HepG2 (cell line): ENCODE data around the gene CLCN2. TPM values are rescaled to one million over a fixed set of nuclear protein-coding genes. Genes with fewer than 3 reads are reported as not detected.

ENCODE experiments used
- ADNP ChIP-seq: sonication (generic); formaldehyde crosslinking; IDR thresholded peaks from 2 replicates; pipeline ENCODE4 v1.4.0; 2020; ENCODE audit warnings: missing genetic modification reagents
- CBX1 ChIP-seq: IDR thresholded peaks from one replicate; pipeline ENCODE4 v1.6.1; 2016; ENCODE audit warnings: antibody characterized with exemption, low read depth
- DMAP1 ChIP-seq: IDR thresholded peaks from 2 replicates; pipeline ENCODE4 v1.6.1; 2016
- FOXP1 ChIP-seq, 2 experiments: fragments of 450-650 bp in 1 of 2; IDR thresholded peaks; 2 replicates each; pipeline ENCODE4 v1.6.1; 2017 to 2018; ENCODE audit warnings: antibody characterized with exemption in 1 of 2
- GATA4 ChIP-seq: sonication (generic); IDR thresholded peaks from 2 replicates; pipeline ENCODE4 v1.6.1; 2016; ENCODE audit warnings: antibody characterized with exemption, low read depth, borderline replicate concordance
- JARID2 ChIP-seq: sonication (generic); formaldehyde crosslinking; IDR thresholded peaks from 2 replicates; pipeline ENCODE4 v1.8.1; 2023; ENCODE audit warnings: missing genetic modification reagents, inconsistent platforms; ENCODE audit not compliant: insufficient replicate concordance
- SIN3B ChIP-seq: fragments of 150-350 bp; IDR thresholded peaks from 2 replicates; pipeline ENCODE4 v1.6.1; 2014; ENCODE audit warnings: low read length
- SRF ChIP-seq: IDR thresholded peaks from 2 replicates; pipeline ENCODE4 v1.6.1; 2011; ENCODE audit warnings: mild to moderate bottlenecking, low read depth, low read length, moderate library complexity
- TSC22D2 ChIP-seq: sonication (generic); formaldehyde crosslinking; IDR thresholded peaks from 2 replicates; pipeline ENCODE4 v1.5.1; 2020; ENCODE audit warnings: missing genetic modification reagents, mild to moderate bottlenecking, borderline replicate concordance
- YY1 ChIP-seq: IDR thresholded peaks from 2 replicates; pipeline ENCODE4 v1.6.1; 2011; ENCODE audit warnings: low read length, low read depth, moderate library complexity, mild to moderate bottlenecking; ENCODE audit not compliant: insufficient read depth, insufficient replicate concordance
- ZBTB1 ChIP-seq: sonication (generic); formaldehyde crosslinking; IDR thresholded peaks from 2 replicates; pipeline ENCODE4 v1.4.0; 2020; ENCODE audit warnings: missing genetic modification reagents, borderline replicate concordance
- ZFP37 ChIP-seq: sonication (generic); formaldehyde crosslinking; IDR thresholded peaks from 2 replicates; pipeline ENCODE4 v1.4.0; 2020; ENCODE audit warnings: missing genetic modification reagents, borderline replicate concordance
- ZNF577 ChIP-seq: sonication (generic); formaldehyde crosslinking; IDR thresholded peaks from 2 replicates; pipeline ENCODE4 v1.4.0; 2020; ENCODE audit warnings: mild to moderate bottlenecking, low read depth, missing genetic modification reagents, borderline replicate concordance
- ZNF670 ChIP-seq: sonication (generic); formaldehyde crosslinking; IDR thresholded peaks from 2 replicates; pipeline ENCODE4 v1.8.0; 2022; ENCODE audit warnings: mild to moderate bottlenecking, missing genetic modification reagents, borderline replicate concordance
- ZNF75D ChIP-seq: sonication (generic); formaldehyde crosslinking; IDR thresholded peaks from 2 replicates; pipeline ENCODE4 v1.8.1; 2023; ENCODE audit warnings: missing genetic modification reagents, mild to moderate bottlenecking, borderline replicate concordance
- polyA plus RNA-seq, 8 experiments: library from polyadenylated mRNA; depleted of rRNA in 3 of 8; stranded (reverse) in 7 of 8; unstranded in 1 of 8; fragments of >200 nt; fragmentation: Illumina TruSeq in 4 of 8; extraction: Trizol in 4 of 8; gene quantifications; 2 replicates each; pipeline versions ENCODE4 v1.2.1 to v1.2.3, GENCODE V29; 2011 to 2016; ENCODE audit warnings: low read depth in 4 of 8, missing spikeins in 1 of 8, mixed read lengths in 1 of 8; ENCODE audit not compliant: insufficient read depth in 1 of 8
- total RNA-seq, 5 experiments: library from RNA; depleted of rRNA; stranded (reverse); fragments of >200 nt; fragmentation: Illumina TruSeq; extraction: Trizol; gene quantifications; 2 replicates each; pipeline ENCODE4 v1.2.3, GENCODE V29; 2016; ENCODE audit warnings: low read depth in 1 of 5
- TF ChIP-seq, protein P1 (sequence below): sonication (generic); formaldehyde crosslinking; IDR thresholded peaks from 2 replicates; pipeline ENCODE4 v1.4.0; 2020; ENCODE audit warnings: low read depth, mild to moderate bottlenecking, missing genetic modification reagents
- TF ChIP-seq, protein P2 (sequence below): sonication (generic); formaldehyde crosslinking; IDR thresholded peaks from 2 replicates; pipeline ENCODE4 v1.4.0; 2020; ENCODE audit warnings: missing genetic modification reagents
- TF ChIP-seq, protein P3 (sequence below): sonication (generic); formaldehyde crosslinking; IDR thresholded peaks from 2 replicates; pipeline ENCODE4 v1.5.1; 2020; ENCODE audit warnings: mild to moderate bottlenecking, missing genetic modification reagents
- TF ChIP-seq, protein P4 (sequence below): sonication (generic); formaldehyde crosslinking; IDR thresholded peaks from 2 replicates; pipeline ENCODE4 v1.4.0; 2020; ENCODE audit warnings: missing genetic modification reagents

The CLCN2 gene
- total and polyA plus RNA-seq, 2 of the 13 experiments (the other 11 are each of a cell fraction or from before 2014, with no cell fraction given), result 11.4 to 13.5 TPM

DNA sequence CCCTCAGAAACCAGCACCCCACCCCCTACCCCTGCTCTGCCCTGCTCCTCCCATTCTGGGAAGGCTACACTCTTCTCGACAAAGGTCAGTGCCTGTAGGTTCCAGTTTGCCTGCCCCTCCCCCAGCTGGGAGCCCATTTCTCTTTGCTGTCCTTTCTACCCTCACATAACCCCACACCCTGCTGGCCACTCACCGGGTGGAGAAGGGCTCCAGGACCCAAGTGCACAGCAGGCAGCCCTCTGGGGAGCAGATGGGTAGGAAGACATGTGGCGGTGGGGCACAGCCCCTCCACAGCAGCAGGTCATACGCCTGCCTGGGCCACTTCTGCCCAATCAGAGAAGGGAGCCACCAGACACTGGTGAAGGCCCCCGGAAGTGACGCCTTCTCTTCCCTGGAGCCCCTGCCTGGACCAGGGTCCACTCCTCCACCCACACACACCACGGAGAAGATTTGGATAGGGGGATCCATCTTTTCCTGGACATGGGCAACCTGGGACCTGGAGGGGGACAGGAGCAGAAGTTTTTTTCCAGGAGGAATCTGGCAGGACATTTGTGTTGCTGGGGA is 16.6 kb upstream of the CLCN2 start, which contains the start of gene THPO (continued):
- TF ChIP-seq SIN3B (0 out of 2 replicates have a peak, but pooled peaks have one; percentile 23), YY1 (peak; percentile 17), DMAP1 (CRISPR knock-in tag) (peak; percentile 96), ZNF670 (no peak), ZNF577 (CRISPR knock-in tag) (no peak), SRF (no peak), JARID2 (CRISPR knock-in tag) (no peak), TSC22D2 (no peak), ZFP37 (CRISPR knock-in tag) (peak; percentile 63; the same call in 1 of the 2 replicates), FOXP1 (IDR thresholded peaks at IDR 0.05) (no peak), FOXP1 (CRISPR knock-in tag; IDR thresholded peaks at IDR 0.05) (no peak), GATA4 (0 out of 2 replicates have a peak, but pooled peaks have one; percentile 59), ZNF75D (CRISPR knock-in tag) (no peak), ADNP (CRISPR knock-in tag) (no peak), ZBTB1 (CRISPR knock-in tag) (no peak), CBX1 (no peak)
- TF ChIP-seq, protein P1, sequence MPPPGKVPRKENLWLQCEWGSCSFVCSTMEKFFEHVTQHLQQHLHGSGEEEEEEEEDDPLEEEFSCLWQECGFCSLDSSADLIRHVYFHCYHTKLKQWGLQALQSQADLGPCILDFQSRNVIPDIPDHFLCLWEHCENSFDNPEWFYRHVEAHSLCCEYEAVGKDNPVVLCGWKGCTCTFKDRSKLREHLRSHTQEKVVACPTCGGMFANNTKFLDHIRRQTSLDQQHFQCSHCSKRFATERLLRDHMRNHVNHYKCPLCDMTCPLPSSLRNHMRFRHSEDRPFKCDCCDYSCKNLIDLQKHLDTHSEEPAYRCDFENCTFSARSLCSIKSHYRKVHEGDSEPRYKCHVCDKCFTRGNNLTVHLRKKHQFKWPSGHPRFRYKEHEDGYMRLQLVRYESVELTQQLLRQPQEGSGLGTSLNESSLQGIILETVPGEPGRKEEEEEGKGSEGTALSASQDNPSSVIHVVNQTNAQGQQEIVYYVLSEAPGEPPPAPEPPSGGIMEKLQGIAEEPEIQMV, result peak; percentile 80; the same call in 1 of the 2 replicates
- TF ChIP-seq, protein P2, sequence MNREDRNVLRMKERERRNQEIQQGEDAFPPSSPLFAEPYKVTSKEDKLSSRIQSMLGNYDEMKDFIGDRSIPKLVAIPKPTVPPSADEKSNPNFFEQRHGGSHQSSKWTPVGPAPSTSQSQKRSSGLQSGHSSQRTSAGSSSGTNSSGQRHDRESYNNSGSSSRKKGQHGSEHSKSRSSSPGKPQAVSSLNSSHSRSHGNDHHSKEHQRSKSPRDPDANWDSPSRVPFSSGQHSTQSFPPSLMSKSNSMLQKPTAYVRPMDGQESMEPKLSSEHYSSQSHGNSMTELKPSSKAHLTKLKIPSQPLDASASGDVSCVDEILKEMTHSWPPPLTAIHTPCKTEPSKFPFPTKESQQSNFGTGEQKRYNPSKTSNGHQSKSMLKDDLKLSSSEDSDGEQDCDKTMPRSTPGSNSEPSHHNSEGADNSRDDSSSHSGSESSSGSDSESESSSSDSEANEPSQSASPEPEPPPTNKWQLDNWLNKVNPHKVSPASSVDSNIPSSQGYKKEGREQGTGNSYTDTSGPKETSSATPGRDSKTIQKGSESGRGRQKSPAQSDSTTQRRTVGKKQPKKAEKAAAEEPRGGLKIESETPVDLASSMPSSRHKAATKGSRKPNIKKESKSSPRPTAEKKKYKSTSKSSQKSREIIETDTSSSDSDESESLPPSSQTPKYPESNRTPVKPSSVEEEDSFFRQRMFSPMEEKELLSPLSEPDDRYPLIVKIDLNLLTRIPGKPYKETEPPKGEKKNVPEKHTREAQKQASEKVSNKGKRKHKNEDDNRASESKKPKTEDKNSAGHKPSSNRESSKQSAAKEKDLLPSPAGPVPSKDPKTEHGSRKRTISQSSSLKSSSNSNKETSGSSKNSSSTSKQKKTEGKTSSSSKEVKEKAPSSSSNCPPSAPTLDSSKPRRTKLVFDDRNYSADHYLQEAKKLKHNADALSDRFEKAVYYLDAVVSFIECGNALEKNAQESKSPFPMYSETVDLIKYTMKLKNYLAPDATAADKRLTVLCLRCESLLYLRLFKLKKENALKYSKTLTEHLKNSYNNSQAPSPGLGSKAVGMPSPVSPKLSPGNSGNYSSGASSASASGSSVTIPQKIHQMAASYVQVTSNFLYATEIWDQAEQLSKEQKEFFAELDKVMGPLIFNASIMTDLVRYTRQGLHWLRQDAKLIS, result no peak
- TF ChIP-seq, protein P3, sequence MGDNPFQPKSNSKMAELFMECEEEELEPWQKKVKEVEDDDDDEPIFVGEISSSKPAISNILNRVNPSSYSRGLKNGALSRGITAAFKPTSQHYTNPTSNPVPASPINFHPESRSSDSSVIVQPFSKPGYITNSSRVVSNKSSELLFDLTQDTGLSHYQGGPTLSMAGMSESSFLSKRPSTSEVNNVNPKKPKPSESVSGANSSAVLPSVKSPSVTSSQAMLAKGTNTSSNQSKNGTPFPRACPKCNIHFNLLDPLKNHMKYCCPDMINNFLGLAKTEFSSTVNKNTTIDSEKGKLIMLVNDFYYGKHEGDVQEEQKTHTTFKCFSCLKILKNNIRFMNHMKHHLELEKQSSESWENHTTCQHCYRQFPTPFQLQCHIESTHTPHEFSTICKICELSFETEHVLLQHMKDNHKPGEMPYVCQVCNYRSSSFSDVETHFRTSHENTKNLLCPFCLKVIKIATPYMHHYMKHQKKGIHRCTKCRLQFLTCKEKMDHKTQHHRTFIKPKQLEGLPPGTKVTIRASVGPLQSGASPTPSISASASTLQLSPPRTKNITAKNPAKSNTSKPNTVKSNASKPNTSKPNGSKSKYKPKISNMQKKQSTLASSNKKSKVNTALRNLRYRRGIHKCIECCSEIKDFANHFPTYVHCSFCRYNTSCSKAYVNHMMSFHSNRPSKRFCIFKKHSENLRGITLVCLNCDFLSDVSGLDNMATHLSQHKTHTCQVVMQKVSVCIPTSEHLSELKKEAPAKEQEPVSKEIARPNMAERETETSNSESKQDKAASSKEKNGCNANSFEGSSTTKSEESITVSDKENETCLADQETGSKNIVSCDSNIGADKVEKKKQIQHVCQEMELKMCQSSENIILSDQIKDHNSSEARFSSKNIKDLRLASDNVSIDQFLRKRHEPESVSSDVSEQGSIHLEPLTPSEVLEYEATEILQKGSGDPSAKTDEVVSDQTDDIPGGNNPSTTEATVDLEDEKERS (CRISPR knock-in tag), result no peak
- TF ChIP-seq, protein P4, sequence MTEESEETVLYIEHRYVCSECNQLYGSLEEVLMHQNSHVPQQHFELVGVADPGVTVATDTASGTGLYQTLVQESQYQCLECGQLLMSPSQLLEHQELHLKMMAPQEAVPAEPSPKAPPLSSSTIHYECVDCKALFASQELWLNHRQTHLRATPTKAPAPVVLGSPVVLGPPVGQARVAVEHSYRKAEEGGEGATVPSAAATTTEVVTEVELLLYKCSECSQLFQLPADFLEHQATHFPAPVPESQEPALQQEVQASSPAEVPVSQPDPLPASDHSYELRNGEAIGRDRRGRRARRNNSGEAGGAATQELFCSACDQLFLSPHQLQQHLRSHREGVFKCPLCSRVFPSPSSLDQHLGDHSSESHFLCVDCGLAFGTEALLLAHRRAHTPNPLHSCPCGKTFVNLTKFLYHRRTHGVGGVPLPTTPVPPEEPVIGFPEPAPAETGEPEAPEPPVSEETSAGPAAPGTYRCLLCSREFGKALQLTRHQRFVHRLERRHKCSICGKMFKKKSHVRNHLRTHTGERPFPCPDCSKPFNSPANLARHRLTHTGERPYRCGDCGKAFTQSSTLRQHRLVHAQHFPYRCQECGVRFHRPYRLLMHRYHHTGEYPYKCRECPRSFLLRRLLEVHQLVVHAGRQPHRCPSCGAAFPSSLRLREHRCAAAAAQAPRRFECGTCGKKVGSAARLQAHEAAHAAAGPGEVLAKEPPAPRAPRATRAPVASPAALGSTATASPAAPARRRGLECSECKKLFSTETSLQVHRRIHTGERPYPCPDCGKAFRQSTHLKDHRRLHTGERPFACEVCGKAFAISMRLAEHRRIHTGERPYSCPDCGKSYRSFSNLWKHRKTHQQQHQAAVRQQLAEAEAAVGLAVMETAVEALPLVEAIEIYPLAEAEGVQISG (CRISPR knock-in tag), result peak; percentile 80
